HG02623 (cell line): ENCODE results near the gene TBC1D22A.
A peak's percentile ranks its signal among the peaks of the same experiment; 100 is the strongest.

Experiments
- ATAC-seq: cut with Tn5 transposase; IDR thresholded peaks from one replicate; pipeline ENCODE4 v1.9.1; 2021; ENCODE audit warnings: moderate library complexity; ENCODE audit not compliant: unreplicated experiment

The TBC1D22A gene

GRCh38 chr22:46752286-46752987 lies 10.0 kb upstream of the TBC1D22A start:
- ATAC-seq: no peak

GRCh38 chr22:46752988-46753310 lies 9.5 kb upstream of the TBC1D22A start:
- ATAC-seq: no peak

- no peak for ATAC-seq
Observed at GRCh38 chr22:46753360-46753759, 9.1 kb upstream of the TBC1D22A start.

- ATAC-seq: no peak
Observed at GRCh38 chr22:46753761-46754109, 8.7 kb upstream of the TBC1D22A start.

- ATAC-seq: no peak
Observed at GRCh38 chr22:46754110-46754799, 8.2 kb upstream of the TBC1D22A start.

- no peak for ATAC-seq
Observed at GRCh38 chr22:46754826-46755225, 7.6 kb upstream of the TBC1D22A start.

GRCh38 chr22:46755525-46755924 lies 6.9 kb upstream of the TBC1D22A start:
- ATAC-seq: no peak

GRCh38 chr22:46756097-46756496 lies 6.4 kb upstream of the TBC1D22A start:
- ATAC-seq: no peak

- no peak for ATAC-seq
Observed at GRCh38 chr22:46757104-46757503, 5.3 kb upstream of the TBC1D22A start.

- no peak for ATAC-seq
Observed at GRCh38 chr22:46758121-46758520, 4.3 kb upstream of the TBC1D22A start.

GRCh38 chr22:46758867-46759290 lies 3.6 kb upstream of the TBC1D22A start:
- no peak for ATAC-seq

- no peak for ATAC-seq
Observed at GRCh38 chr22:46761017-46761416, 1.4 kb upstream of the TBC1D22A start.

GRCh38 chr22:46761539-46762237 lies 762 bp upstream of the TBC1D22A start:
- ATAC-seq: no peak

- ATAC-seq: peak; percentile 43
Observed at GRCh38 chr22:46763051-46763705, 728 bp downstream of the TBC1D22A start.

- no peak for ATAC-seq
Observed at GRCh38 chr22:46764140-46764680, 1.8 kb downstream of the TBC1D22A start.

- no peak for ATAC-seq
Observed at GRCh38 chr22:46764779-46765485, 2.5 kb downstream of the TBC1D22A start.

GRCh38 chr22:46766611-46767010 lies 4.2 kb downstream of the TBC1D22A start:
- no peak for ATAC-seq

- ATAC-seq: no peak
Observed at GRCh38 chr22:46767249-46767985, 5.0 kb downstream of the TBC1D22A start.

GRCh38 chr22:46769191-46769675 lies 6.8 kb downstream of the TBC1D22A start:
- ATAC-seq: no peak

- ATAC-seq: no peak
Observed at GRCh38 chr22:46769706-46770105, 7.3 kb downstream of the TBC1D22A start.
